VCaP (cell line): ENCODE measurements around the gene CAPZB.

Experiments
- H3K27ac ChIP-seq: fragments of 450-650 bp; 2 replicates; pipeline ENCODE4 v1.5.1; 2017
- CTCF ChIP-seq: fragments of 450-650 bp; conservative IDR thresholded peaks from 2 replicates; pipeline ENCODE4 v1.5.1; 2017; ENCODE audit warnings: mild to moderate bottlenecking, moderate library complexity

The CAPZB gene

GRCh38 chr1:19371226-19372135 is 113.9 kb downstream of the CAPZB start:
- H3K27ac ChIP-seq = no peak overlapping the region
- no peak for TF ChIP-seq CTCF

GRCh38 chr1:19370453-19371170 is 114.7 kb downstream of the CAPZB start:
- H3K27ac ChIP-seq = no peak overlapping the region
- TF ChIP-seq CTCF = no peak

- TF ChIP-seq CTCF = no peak
- no peak overlapping the region for H3K27ac ChIP-seq
Observed at GRCh38 chr1:19369396-19370090, 115.8 kb downstream of the CAPZB start.

GRCh38 chr1:19368964-19369363 is 116.4 kb downstream of the CAPZB start:
- H3K27ac ChIP-seq = no peak overlapping the region
- no peak for TF ChIP-seq CTCF

- TF ChIP-seq CTCF = no peak
- no peak overlapping the region; the same call in 1 of the 2 replicates for H3K27ac ChIP-seq
Observed at GRCh38 chr1:19368050-19368449, 117.3 kb downstream of the CAPZB start.

GRCh38 chr1:19367584-19368041 is 117.7 kb downstream of the CAPZB start:
- H3K27ac ChIP-seq = no peak overlapping the region; the same call in 1 of the 2 replicates
- no peak for TF ChIP-seq CTCF
